ENCODE measurements around the gene SEMA3D.

DNA sequence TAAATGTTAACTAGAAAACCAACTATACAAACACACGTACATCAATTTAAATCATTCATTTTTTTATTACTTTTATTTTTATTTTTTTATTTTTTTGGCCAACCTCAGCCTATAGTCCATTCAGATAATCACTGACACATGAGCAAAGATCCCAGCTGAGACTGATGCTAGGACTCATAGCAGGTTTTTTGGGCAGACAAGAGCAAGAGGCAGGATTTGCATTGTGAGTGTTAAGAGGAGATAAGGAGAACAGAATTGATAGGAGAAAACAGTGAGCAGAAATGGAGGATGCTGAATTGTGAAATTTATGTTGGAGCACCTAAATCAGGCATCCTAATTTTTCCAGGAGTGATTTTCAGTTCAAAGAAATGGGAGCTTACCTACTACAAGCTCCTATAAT lies 240.3 kb downstream of the SEMA3D start:
- TF ChIP-seq, protein P1, sequence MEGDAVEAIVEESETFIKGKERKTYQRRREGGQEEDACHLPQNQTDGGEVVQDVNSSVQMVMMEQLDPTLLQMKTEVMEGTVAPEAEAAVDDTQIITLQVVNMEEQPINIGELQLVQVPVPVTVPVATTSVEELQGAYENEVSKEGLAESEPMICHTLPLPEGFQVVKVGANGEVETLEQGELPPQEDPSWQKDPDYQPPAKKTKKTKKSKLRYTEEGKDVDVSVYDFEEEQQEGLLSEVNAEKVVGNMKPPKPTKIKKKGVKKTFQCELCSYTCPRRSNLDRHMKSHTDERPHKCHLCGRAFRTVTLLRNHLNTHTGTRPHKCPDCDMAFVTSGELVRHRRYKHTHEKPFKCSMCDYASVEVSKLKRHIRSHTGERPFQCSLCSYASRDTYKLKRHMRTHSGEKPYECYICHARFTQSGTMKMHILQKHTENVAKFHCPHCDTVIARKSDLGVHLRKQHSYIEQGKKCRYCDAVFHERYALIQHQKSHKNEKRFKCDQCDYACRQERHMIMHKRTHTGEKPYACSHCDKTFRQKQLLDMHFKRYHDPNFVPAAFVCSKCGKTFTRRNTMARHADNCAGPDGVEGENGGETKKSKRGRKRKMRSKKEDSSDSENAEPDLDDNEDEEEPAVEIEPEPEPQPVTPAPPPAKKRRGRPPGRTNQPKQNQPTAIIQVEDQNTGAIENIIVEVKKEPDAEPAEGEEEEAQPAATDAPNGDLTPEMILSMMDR (IDR thresholded peaks at IDR 0.05; ENCODE audit: low read depth, low read length): no peak
- TF ChIP-seq EZH2phosphoT487 (IDR thresholded peaks at IDR 0.05; ENCODE audit: low read depth): no peak
